Prostate gland (tissue), 2 donors: ENCODE data around the gene IFNAR1. TPM values are rescaled to one million over a fixed set of nuclear protein-coding genes. Genes with fewer than 3 reads are reported as not detected.
A peak's percentile ranks its signal among the peaks of the same experiment; 100 is the strongest.

Experiments
- DNase-seq: peaks from one replicate; pipeline ENCODE4 v3.0.0-alpha.2; 2019; ENCODE audit warnings: low spot score
- H3K27ac ChIP-seq, 2 donors: fragments of 200-600 bp; sonication (generic); 2 replicates each; pipeline ENCODE4 v1.5.1; 2017 to 2019
- H3K27me3 ChIP-seq: fragments of 200-600 bp; sonication (generic); replicated peaks from 2 replicates; pipeline ENCODE4 v1.5.1; 2019; ENCODE audit not compliant: insufficient read depth
- H3K36me3 ChIP-seq, 2 donors: fragments of 200-600 bp; sonication (generic); 1 replicate in 1 of 2; 2 replicates in 1 of 2; pipeline versions ENCODE4 v1.5.1 to v1.8.1; 2017 to 2019
- H3K4me1 ChIP-seq: fragments of 200-600 bp; sonication (generic); replicated peaks from 2 replicates; pipeline ENCODE4 v1.5.1; 2019
- H3K4me3 ChIP-seq, 2 donors: fragments of 200-600 bp; sonication (generic); 2 replicates each; pipeline ENCODE4 v1.5.1; 2017 to 2019
- H3K9me3 ChIP-seq: fragments of 200-600 bp; sonication (generic); 2 replicates; pipeline ENCODE4 v1.5.1; 2017
- CTCF ChIP-seq, 4 experiments: fragments of 200-600 bp in 2 of 4; fragments of 450-650 bp in 2 of 4; sonication (generic) in 2 of 4; IDR thresholded peaks; 1 replicate in 3 of 4; 2 replicates in 1 of 4; pipeline ENCODE4 v1.5.1; 2016 to 2019; ENCODE audit warnings: antibody characterized with exemption in 4 of 4, mild to moderate bottlenecking in 2 of 4, moderate library complexity in 2 of 4
- POLR2A ChIP-seq: fragments of 450-650 bp; IDR thresholded peaks from one replicate; pipeline ENCODE4 v1.6.1; 2016; ENCODE audit warnings: antibody characterized with exemption, mild to moderate bottlenecking
- POLR2AphosphoS5 ChIP-seq: sonication (generic); formaldehyde crosslinking; IDR thresholded peaks from one replicate; pipeline ENCODE4 v1.6.1; 2017; ENCODE audit warnings: antibody characterized with exemption
- WGBS: methylation state at CpG from one replicate; pipeline ENCODE4 v1.1.5; 2018; 5-methylcytosine and 5-hydroxymethylcytosine counted together
- intact Hi-C: fragments of 100-400 bp; cut with DNase I; formaldehyde crosslinking; loops from one replicate; pipeline ENCODE4 v1.14.2; 2022
- total RNA-seq, 2 donors: library from RNA; depleted of rRNA; stranded (reverse); fragments of >200 nt; gene quantifications; one replicate each; pipeline ENCODE4 v1.1.0, GENCODE V29; 2016

The IFNAR1 gene
- total RNA-seq, 2 donors from 2014 or later: 29.8 to 34.4 TPM

GRCh38 chr21:33290441-33290840, 34.3 kb upstream of the IFNAR1 start:
- Histone ChIP-seq H3K4me3 (no peak overlapping the region), H3K27me3 (no peaks in the 10 kb centered on the region), H3K9me3 (no peaks in the 10 kb centered on the region), H3K4me1 (peaks cover 22% of the 10 kb centered on the region), H3K36me3 (no peaks in the 10 kb centered on the region), H3K27ac (peak overlapping the region in 1 of 2 donors; percentile 70)
- intact Hi-C loops: no loop called here
- no peak for DNase-seq
- WGBS: 85% methylated on average over 11 of the region's 11 CpGs
- TF ChIP-seq CTCF (IDR thresholded peaks at IDR 0.05) (no peak), POLR2AphosphoS5 (no peak), POLR2A (no peak)

- Histone ChIP-seq H3K9me3 (no peaks in the 10 kb centered on the region), H3K4me1 (peaks cover 13% of the 10 kb centered on the region), H3K4me3 (no peak overlapping the region), H3K27ac (peak overlapping the region in 1 of 2 donors; percentile 70), H3K27me3 (no peaks in the 10 kb centered on the region), H3K36me3 (no peaks in the 10 kb centered on the region)
- intact Hi-C loops: no loop called here
- TF ChIP-seq POLR2A (no peak), CTCF (IDR thresholded peaks at IDR 0.05) (no peak), POLR2AphosphoS5 (no peak)
- no peak for DNase-seq
- WGBS: 88% methylated on average over 2 of the region's 9 CpGs
Observed at GRCh38 chr21:33291686-33292085, 33.1 kb upstream of the IFNAR1 start.

- Histone ChIP-seq H3K9me3 (no peaks in the 10 kb centered on the region), H3K4me3 (no peak overlapping the region), H3K36me3 (no peaks in the 10 kb centered on the region), H3K27ac (peak overlapping the region in 1 of 2 donors; percentile 70), H3K4me1 (peaks cover 9% of the 10 kb centered on the region), H3K27me3 (no peaks in the 10 kb centered on the region)
- intact Hi-C loops: no loop called here
- 64% methylated on average over 5 of the region's 5 CpGs for WGBS
- DNase-seq: peak; percentile 54
- no peak for TF ChIP-seq POLR2A
- TF ChIP-seq POLR2AphosphoS5: peak; percentile 74
Observed at GRCh38 chr21:33292724-33293123, 32.0 kb upstream of the IFNAR1 start.

- Histone ChIP-seq H3K9me3 (no peaks in the 10 kb centered on the region), H3K4me3 (no peak overlapping the region), H3K27me3 (no peaks in the 10 kb centered on the region), H3K27ac (peak overlapping the region; percentile 5 to 70), H3K4me1 (peaks cover 9% of the 10 kb centered on the region), H3K36me3 (no peaks in the 10 kb centered on the region)
- 90% methylated on average over 7 of the region's 7 CpGs for WGBS
- intact Hi-C loops: no loop called here
- no peak for DNase-seq
- TF ChIP-seq POLR2AphosphoS5: no peak
- TF ChIP-seq CTCF (IDR thresholded peaks at IDR 0.05): no peak
- no peak for TF ChIP-seq POLR2A
Observed at GRCh38 chr21:33293136-33293535, 31.6 kb upstream of the IFNAR1 start.

GRCh38 chr21:33293811-33294216, 31.0 kb upstream of the IFNAR1 start:
- peak; percentile 25 for DNase-seq
- no peaks in the 10 kb centered on the region for H3K27me3 ChIP-seq
- H3K9me3 ChIP-seq: no peaks in the 10 kb centered on the region
- TF ChIP-seq POLR2A (no peak), CTCF (IDR thresholded peaks at IDR 0.05) (no peak), POLR2AphosphoS5 (peak; percentile 12)
- intact Hi-C loops: no loop called here
- no peaks in the 10 kb centered on the region for H3K36me3 ChIP-seq
- H3K4me3 ChIP-seq: no peak overlapping the region
- WGBS: 34% methylated on average over 7 of the region's 7 CpGs
- H3K4me1 ChIP-seq: peaks cover 9% of the 10 kb centered on the region
- peak overlapping the region; percentile 5 to 70 for H3K27ac ChIP-seq
